Measurements from ENCODE around the gene DIAPH2.
"Not testable (repeated sequence)": the region's sequence is repeated elsewhere in the genome, so short reads cannot be mapped to it uniquely, and the experiment has no call there.

Gene DIAPH2

DNA sequence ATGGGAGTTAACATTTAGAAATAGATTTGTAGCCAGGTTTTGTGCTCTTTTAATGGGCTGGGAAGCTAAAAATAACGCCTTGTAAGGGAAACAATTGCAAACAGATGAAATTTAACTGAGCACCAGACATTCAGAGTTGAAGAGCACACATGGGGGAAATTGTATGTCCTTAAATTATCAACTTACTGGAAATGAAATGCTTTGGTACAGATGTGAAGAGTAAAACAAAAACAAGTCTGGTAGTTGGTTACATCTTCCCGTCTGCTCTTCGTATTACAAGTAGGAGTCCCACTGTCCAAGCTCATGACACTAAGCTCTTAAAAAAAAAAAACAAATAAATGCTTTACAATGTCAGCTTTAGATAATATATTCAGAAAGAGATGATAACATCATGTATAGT is 139.5 kb downstream of the DIAPH2 start:
- no peak for DNase-seq (ENCODE audit: low read depth in 2 of 2)

DNA sequence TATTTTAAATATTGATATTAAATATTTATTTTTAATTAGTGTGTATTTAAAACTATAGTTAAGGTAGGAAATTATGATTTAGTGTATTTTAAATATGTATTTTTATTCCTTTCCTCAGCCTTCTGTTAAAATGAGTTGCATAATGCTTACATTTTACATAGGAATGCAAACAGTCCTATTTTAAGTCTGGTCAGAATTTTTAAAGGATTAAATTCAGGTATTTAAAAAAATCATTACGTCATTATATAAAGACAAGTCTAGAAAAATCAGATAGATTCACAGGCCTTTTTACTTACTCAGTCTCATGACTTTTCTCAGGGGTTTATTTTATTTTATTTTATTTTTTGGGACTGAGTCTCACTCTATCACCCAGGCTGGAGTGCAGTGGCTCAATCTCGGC is 148.7 kb downstream of the DIAPH2 start:
- no peak for DNase-seq (ENCODE audit: low read depth in 2 of 2)

DNA sequence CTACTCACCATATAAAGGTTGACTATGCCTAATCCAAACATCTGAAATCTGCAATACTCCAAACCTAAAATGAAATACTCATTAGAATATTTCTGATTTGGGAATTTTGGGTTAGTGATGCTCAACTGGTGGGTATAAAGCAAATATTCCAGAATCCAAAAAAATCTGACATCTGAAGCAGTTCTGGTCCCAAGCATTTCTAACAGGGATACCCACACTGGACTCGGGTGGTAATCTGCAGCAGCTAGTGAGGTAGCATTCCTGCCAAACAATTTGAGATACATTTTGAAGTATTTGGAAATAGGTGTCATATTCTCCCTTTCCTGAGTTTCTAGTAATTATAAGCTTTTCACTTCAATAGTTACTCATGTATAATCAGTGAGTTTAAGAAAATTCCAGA is 149.5 kb downstream of the DIAPH2 start:
- DNase-seq (ENCODE audit: low read depth in 2 of 2), result no peak

DNA sequence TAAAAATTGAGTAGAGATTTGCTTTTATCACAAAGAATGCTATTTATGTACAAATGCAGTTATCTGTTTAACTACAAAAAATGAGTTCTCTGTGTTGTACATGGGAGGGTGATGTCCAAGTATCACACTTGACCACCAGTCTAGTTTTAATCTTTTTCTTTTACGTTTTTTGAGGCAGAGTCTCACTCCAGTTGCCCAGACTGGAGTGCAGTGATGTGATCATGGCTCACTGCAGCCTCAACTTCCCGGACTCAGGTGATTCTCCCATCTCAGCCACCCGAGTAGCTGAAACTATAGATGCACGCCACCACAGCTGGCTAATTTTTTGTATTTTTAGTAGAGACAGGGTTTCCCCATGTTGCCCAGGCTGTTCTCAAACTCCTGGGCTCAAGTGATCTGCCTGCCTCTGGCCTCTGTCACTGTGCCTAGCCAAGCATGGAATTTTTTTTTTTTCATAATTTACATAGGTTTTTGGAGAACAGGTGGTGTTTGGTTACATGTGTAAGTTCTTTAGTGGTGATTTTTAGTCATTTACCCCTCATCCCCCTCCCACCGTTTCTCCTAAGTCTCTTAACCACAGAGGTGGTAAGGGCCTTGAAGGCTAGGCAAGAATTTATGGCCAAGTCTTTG is 151.1 kb downstream of the DIAPH2 start:
- no peak for DNase-seq (ENCODE audit: low read depth in 2 of 2)

DNA sequence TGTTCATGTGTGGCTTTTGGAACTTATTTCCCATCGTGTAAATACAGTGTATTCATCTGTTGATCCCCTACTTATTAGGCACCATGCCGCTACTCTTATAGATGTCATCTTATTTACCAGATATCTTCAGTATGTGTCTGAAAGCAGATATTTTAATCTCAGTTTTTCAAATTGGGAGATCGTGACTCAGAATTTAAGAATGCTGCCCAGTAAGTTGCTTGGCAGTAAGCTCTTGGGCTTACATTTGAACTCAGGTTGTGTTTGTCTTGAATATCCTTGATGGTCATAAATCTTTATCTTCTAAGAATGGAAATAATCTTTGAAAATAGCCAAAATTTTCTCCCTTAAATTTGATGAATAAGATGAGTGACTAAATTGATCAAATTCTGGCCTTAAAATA is 153.2 kb downstream of the DIAPH2 start:
- DNase-seq (ENCODE audit: low read depth in 2 of 2), result no peak

DNA sequence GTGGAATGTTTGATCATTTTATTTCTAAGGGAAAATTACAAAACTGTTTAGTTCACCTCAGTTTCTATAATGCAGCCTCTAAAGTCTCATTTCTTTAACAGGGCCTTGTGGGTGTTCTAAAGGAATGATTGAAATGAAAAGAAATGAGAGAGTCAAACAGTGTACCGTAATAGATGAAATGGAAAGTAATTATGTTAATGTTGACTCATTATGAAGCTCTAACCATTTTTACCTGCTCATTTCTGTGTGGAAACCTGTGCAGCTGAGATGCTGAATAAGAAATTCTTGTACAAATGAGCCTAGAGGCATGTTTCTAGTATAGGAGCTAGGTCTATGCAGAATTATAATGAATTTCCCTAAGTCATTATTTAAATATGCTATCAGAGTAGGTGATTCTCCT is 153.9 kb downstream of the DIAPH2 start:
- DNase-seq (ENCODE audit: low read depth in 2 of 2), result no peak

DNA sequence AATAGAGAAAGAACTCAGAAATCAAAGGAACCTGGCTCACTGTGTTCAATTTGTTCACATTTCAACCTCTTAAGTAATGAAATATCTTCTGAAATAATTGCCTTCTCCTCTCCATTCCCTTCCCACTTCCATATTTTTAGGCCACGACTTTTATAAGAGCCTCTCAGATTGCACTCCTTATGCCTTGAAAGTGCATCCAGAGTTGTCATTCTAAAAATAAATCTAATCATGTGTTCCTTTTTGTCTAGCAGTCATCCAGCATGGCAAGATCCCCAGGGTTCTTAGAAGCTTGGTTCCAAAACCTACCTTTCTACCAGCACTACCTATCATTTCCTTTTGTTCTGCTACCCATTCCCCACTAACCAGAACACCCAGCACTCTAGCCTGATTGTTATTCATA is 156.7 kb downstream of the DIAPH2 start:
- no peak for DNase-seq (ENCODE audit: low read depth in 2 of 2)

DNA sequence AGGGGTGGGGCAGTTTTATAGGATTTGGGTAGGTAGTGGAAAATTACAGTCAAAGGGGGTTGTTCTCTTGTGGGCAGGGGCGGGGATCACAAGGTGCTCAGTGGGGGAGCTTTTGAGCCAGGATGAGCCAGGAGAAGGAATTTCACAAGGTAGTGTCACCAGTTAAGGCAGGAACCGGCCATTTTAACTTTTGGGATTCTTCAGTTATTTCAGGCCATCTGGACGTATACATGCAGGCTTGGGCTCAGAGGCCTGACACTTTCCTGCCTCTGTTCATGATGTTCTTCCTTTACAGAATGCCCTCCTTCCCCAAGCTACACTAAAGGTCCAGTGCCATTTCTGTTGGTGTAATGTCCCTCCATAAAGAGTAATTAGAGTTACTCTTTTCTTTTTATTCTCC is 157.2 kb downstream of the DIAPH2 start:
- DNase-seq (ENCODE audit: low read depth in 2 of 2), result not testable (repeated sequence)

DNA sequence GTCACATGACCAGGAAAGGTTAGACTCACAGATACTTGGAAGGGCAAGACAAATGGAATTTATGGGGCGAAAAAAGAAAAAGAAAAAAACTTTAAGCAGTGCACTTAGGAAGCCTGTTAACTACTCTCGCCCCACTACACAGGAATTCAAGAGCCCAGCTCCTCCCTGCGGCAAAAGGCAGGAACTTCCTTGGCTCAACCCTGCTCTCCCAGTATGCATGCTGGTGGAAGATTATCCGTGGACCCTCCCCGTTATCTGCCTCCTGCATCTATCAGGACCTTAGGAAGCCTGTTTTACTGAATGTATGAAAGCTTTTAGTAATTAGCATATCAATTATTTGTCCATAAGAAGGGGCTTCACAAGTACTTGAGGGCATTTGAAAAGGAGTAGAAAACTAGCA is 158.9 kb downstream of the DIAPH2 start:
- DNase-seq (ENCODE audit: low read depth in 2 of 2), result no peak

DNA sequence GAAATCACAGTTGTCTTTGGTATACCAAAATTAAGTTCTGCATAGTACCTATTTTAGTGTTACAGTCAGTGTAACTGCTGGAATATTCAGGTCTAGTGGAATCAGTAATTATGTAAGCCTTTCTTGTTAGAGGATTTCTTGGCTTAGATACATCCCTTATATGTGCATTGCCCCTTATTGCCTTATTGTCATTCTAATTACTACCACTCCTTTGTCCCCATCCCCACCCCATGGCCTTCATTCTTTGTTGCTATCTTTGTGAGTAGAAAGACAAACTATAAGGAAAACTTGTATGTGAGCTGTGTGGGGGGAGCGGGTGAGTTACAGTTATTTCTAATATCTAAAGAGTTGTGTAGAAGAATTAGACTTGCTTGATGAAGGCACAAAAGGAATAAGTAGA is 162.2 kb downstream of the DIAPH2 start:
- DNase-seq (ENCODE audit: low read depth in 2 of 2), result no peak

DNA sequence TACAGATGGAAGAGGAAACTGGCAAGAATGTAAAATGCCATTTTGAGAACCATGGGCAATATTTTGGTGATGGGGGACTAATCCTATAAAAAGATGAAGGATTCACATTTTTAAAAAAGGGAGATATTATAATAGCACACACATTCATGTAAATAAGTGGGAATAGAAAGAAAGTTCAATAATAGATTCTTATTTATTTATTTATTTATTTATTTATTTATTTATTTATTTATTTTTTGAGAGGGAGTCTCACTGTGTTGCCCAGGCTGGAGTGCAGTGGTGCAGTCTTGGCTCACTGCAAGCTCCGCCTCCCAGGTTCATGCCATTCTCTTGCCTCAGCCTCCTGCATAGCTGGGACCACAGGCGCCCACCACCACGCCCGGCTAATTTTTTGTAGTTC is 174.8 kb downstream of the DIAPH2 start:
- DNase-seq (ENCODE audit: low read depth in 2 of 2), result not testable (repeated sequence)

DNA sequence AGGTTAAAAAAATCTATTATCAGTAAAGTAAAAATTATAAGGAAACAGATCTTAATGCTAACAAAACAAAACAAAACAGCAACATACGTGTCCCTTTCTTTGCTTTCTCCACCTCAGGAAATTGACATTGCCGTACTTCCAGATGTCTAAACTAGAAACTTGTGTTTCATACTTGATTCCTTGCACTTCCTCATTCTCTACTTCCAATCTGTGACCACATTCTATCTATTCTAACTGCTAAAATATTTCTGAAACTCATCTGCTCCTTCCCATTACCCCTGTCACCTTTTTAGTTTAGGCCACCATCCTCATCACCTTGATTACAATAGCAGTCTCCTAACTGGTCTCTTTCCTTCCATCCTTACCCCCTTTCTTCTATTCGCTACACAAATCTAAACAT is 176.6 kb downstream of the DIAPH2 start:
- DNase-seq (ENCODE audit: low read depth in 2 of 2), result no peak

DNA sequence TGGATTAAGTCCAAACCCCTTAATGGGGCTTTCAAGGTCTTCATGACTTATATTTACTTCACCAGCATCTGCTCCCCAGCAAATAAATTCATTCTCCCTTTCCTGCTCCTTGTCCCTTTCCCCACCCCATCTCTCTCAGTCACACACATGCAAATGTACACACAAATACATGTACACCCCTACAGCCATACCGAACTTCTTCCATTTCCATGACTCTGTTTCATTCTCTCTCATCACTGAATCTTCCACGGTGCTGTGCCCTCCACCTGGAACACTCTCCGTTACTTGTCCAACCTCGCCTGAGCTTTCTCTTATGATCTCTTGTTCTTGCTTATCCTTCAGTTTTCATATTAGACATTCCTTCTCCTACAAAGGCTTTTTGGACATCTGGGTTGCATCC is 177.0 kb downstream of the DIAPH2 start:
- no peak for DNase-seq (ENCODE audit: low read depth in 2 of 2)

DNA sequence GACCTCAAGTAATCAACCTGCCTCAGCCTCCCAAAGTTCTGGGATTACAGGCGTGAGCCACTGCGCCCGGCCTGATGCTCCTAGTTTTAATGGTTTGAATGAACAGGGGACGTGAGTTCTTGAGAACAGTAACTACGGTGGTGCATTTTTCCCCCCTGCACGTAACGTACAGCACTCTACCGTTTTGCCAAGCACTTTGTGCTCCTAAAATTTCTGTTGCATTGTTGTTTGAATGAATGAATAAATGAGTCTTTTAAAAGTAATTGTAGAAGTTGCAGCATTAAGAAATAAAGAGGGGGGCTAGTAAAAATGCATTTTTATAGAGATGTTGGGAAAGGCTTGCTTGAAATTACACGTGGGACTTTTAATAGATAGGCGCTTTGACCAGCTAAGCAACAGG is 199.0 kb downstream of the DIAPH2 start, which contains the start of gene RPA4:
Gene RPA4 (plus strand): TSS at position 301 of the 400 bp plus-strand sequence. CDS start 403 bp downstream, outside the sequence.
- DNase-seq (ENCODE audit: low read depth in 2 of 2), result no peak

DNA sequence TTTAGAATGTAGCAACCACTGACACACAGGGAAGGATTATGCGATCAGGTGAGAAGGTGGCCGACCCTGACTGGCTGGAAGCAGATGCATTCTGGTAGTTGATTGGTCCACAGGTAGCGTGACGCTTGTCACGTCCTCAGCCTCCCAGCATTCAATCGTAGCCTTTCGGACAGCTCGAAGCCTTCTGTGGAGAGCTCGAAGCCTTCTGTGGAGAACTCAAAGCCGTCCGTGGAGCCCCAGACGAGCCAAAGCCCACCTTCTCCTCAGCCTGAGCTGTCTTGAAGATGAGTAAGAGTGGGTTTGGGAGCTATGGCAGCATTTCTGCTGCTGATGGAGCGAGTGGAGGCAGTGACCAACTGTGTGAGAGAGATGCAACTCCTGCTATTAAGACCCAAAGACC is 199.4 kb downstream of the DIAPH2 start:
- no peak for DNase-seq (ENCODE audit: low read depth in 2 of 2)

DNA sequence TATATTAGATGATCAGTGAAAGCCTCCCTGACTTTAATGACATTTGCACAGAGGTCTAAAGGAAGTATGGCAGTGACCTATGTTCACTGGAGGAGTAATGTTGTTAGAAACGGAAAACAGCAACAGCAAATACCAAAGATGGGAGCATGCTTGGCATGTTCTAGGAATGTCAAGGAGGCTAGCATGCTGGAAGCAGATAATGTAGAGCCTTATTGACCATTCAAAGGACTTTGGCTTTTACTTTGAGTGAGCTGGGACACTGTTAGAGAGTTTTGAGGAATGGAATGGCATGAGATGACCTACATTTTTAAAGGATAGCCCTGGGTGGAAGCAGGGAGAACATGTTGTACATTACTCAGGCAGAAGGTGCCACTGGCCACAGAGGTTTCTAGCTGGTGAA is 205.1 kb downstream of the DIAPH2 start:
- DNase-seq (ENCODE audit: low read depth in 2 of 2), result no peak

DNA sequence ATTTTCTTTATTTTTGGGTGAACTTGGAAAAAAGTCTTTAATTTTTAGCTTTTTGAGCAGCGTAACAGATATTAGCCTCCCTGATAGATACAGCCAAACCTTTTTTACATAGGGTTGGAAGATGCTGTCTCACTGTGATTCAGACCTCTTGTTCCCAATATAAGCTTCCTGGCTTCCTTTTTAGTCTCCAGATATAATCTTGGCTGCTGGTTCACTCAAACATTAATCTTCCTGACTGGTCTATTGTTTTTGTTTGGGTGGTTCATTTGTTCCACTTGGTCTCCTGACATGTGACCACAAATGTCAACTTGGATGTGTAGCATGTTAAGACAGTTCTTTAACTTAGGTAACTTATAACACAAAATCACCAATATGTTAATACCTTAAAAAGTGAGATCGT is 222.1 kb downstream of the DIAPH2 start:
- no peak for DNase-seq (ENCODE audit: low read depth in 2 of 2)

DNA sequence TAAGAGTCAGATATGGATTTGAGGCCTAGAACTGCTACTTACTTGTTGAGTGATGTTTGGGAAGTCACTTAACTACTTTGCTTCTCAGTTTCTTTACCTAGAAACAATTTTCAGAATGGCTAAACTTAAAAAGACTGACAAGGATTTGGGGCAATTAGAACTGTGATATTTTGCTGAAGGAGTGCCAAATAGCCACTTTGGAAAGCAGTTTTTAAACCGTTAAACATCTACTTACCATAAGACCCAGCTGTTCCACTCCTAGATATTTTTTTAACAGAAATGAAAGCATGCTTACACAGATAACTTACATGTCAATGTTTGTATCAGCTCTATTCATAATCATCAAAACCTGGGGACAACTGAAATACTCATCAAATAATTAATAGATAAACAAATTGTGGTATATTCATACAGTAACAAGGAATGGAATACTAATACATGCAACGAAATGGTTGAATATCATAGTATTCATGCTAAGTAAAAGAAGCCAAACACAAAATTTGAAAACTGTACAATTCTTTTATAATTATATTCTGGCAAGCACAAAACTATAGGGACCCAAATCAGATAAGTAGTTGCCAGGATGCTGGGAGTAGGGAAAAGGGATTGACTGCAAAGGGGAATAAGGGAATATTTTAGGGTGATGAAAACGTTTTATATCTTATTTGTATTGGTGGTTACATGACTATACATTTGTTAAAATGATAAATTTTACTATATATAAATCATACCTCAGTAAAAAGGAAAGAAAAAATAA is 223.1 kb downstream of the DIAPH2 start:
- no peak for DNase-seq (ENCODE audit: low read depth in 2 of 2)

DNA sequence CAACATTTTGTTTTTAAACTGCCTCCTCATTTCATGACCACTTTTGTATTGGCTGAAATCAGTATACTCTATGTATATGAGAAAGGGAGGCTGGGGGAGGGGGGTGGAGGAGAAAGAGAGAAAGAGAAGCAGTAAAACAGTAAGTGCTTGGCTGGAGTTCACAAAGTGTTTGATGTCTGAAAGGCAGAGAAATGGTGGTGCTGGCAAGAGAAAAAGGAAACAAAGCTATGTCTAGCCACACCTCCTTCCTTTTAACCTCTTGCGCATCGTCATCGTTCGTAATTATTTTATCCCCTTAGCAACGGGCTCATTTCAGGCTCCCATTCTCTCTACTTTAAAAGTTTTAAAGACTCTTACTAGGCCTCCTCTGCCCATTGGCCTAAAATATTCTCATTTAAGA is 224.6 kb downstream of the DIAPH2 start:
- DNase-seq (ENCODE audit: low read depth in 2 of 2), result no peak

DNA sequence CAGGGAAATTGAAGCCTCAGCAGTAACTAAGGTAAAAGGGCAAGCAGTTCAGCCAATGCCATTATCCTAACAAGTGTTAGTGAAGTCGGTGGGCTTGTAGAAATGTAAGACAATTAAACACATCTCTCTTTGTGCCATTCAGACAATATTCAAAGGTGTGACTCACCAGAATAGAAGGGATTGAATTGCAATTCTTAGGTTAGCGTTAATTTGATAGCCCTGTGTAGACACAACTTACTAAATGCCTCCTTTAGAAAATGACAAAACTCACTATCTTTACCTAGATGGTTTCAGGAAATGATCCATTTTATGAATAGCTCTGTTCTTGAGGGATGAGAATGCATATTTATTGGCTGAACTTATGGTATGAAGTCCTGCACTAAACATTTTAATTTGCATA is 234.2 kb downstream of the DIAPH2 start:
- DNase-seq (ENCODE audit: low read depth in 2 of 2), result no peak

DNA sequence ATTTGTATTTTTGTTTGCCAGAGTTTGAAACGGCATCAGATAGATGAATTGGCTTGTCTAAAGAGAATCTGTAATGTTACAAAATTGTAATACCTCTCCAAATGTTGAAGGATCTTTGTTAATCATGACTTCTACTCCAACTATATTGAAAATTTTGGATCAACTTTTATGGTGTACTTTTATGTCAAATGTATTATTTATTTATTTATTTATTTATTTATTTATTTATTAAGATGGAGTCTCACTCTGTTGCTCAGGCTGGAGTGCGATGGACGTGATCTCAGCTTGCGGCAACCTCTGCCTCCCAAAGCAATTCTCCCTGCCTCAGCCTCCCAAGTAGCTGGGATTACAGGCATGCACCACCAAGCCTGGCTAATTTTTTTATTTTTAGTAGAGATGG is 235.0 kb downstream of the DIAPH2 start:
- no peak for DNase-seq (ENCODE audit: low read depth in 2 of 2)

DNA sequence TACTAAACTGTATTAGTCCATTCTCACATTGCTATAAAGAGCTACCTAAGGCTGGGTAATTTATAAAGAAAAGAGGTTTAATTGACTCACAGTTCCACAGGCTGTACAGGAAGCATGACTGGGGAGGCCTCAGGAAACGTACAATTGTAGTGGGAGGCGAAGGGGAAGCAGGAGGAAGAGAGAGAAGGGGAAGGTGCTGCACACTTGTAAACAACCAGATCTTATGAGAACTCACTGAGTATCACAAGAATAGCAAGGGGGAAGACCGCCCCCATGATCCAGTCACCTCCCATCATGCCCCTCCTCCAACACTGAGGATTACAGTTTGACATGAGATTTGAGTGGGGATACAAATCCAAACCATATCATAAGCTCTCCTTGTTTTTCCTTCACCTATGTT is 239.9 kb downstream of the DIAPH2 start:
- no peak for DNase-seq (ENCODE audit: low read depth in 2 of 2)

DNA sequence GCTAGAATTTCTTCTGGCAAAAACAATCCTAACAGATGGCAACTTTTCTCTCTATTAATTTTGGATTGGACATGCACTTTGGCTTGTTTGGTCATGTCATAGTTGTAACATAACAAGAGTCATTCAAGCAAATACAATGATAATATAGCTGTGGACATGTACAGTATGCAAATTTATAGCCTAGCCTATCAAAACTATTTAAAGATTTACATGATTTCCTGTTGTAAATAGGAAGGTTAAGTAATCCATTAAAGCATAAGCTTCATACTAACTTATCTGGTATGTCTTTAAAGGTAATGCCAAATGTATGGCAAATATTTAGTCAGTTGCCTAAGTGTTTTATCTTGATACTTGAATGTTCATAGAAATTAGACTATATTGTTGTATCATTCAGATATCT is 244.4 kb downstream of the DIAPH2 start:
- DNase-seq (ENCODE audit: low read depth in 2 of 2), result no peak

DNA sequence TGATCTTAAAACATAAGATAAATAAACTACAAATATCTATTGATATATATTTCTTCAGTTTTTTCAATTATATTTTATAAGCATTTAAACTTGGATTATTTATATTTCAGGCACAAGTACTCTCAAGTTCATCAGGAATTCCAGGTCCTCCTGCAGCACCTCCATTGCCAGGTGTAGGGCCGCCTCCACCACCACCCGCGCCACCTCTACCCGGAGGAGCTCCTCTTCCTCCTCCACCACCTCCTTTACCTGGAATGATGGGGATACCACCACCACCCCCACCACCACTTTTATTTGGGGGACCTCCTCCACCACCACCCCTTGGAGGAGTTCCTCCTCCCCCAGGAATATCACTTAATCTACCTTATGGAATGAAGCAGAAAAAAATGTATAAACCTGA is 273.1 kb downstream of the DIAPH2 start:
- no peak for DNase-seq (ENCODE audit: low read depth in 2 of 2)
